GM19452 (cell line): Measurements from ENCODE around the gene SLC2A10.

ENCODE experiments used
- ATAC-seq: cut with Tn5 transposase; IDR thresholded peaks from one replicate; pipeline ENCODE4 v1.9.1; 2021; ENCODE audit not compliant: unreplicated experiment

SLC2A10 gene

GRCh38 chr20:46725186-46726165 lies 16.0 kb downstream of the SLC2A10 start:
- no peak for ATAC-seq

GRCh38 chr20:46731770-46732169 lies 22.3 kb downstream of the SLC2A10 start:
- no peak for ATAC-seq

GRCh38 chr20:46735436-46735835 lies 26.0 kb downstream of the SLC2A10 start:
- no peak for ATAC-seq

GRCh38 chr20:46739431-46740213 lies 30.2 kb downstream of the SLC2A10 start:
- no peak for ATAC-seq

- ATAC-seq, result no peak
Observed at GRCh38 chr20:46740214-46740609, 30.8 kb downstream of the SLC2A10 start.

- ATAC-seq, result no peak
Observed at GRCh38 chr20:46741924-46742668, 32.6 kb downstream of the SLC2A10 start.

GRCh38 chr20:46742669-46743045 lies 33.2 kb downstream of the SLC2A10 start:
- no peak for ATAC-seq

GRCh38 chr20:46743088-46743487 lies 33.6 kb downstream of the SLC2A10 start:
- ATAC-seq, result no peak

- ATAC-seq, result no peak
Observed at GRCh38 chr20:46746956-46747526, 37.6 kb downstream of the SLC2A10 start.

- no peak for ATAC-seq
Observed at GRCh38 chr20:46749147-46749546, 39.7 kb downstream of the SLC2A10 start.

- no peak for ATAC-seq
Observed at GRCh38 chr20:46751856-46752255, 42.4 kb downstream of the SLC2A10 start.

GRCh38 chr20:46752728-46753127 lies 43.3 kb downstream of the SLC2A10 start:
- ATAC-seq, result no peak

GRCh38 chr20:46755483-46756413 lies 46.3 kb downstream of the SLC2A10 start:
- no peak for ATAC-seq

GRCh38 chr20:46756419-46756818 lies 47.0 kb downstream of the SLC2A10 start:
- no peak for ATAC-seq

- no peak for ATAC-seq
Observed at GRCh38 chr20:46757135-46757534, 47.7 kb downstream of the SLC2A10 start.

- ATAC-seq, result no peak
Observed at GRCh38 chr20:46757754-46758678, 48.6 kb downstream of the SLC2A10 start.

GRCh38 chr20:46758929-46759669 lies 49.6 kb downstream of the SLC2A10 start:
- ATAC-seq, result no peak

- ATAC-seq, result no peak
Observed at GRCh38 chr20:46761566-46761965, 52.1 kb downstream of the SLC2A10 start.
